IPS-11a (cell line): ENCODE data around the gene CALCR.
"Not testable (repeated sequence)": the region's sequence is repeated elsewhere in the genome, so short reads cannot be mapped to it uniquely, and the experiment has no call there.

Experiments used
- H3K4me3 ChIP-seq: one replicate; pipeline ENCODE4 v1.5.1; 2013; ENCODE audit warnings: low read depth, low read length, control low read depth

Gene CALCR

GRCh38 chr7:93562936-93563335, 11.6 kb downstream of the CALCR start:
- H3K4me3 ChIP-seq: no peak overlapping the region

GRCh38 chr7:93562106-93562505, 12.4 kb downstream of the CALCR start:
- H3K4me3 ChIP-seq: no peak overlapping the region

GRCh38 chr7:93559639-93560491, 14.7 kb downstream of the CALCR start:
- no peak overlapping the region for H3K4me3 ChIP-seq

- H3K4me3 ChIP-seq: no peak overlapping the region
Observed at GRCh38 chr7:93558705-93559614, 15.6 kb downstream of the CALCR start.

- no peak overlapping the region for H3K4me3 ChIP-seq
Observed at GRCh38 chr7:93551931-93552330, 22.6 kb downstream of the CALCR start.

GRCh38 chr7:93551063-93551895, 23.2 kb downstream of the CALCR start:
- no peak overlapping the region for H3K4me3 ChIP-seq

GRCh38 chr7:93547716-93548115, 26.8 kb downstream of the CALCR start:
- no peak overlapping the region for H3K4me3 ChIP-seq

- H3K4me3 ChIP-seq: no peak overlapping the region
Observed at GRCh38 chr7:93544691-93545090, 29.8 kb downstream of the CALCR start.

- no peak overlapping the region for H3K4me3 ChIP-seq
Observed at GRCh38 chr7:93538061-93538460, 36.5 kb downstream of the CALCR start.

GRCh38 chr7:93535616-93536015, 38.9 kb downstream of the CALCR start:
- H3K4me3 ChIP-seq: no peak overlapping the region

- no peak overlapping the region for H3K4me3 ChIP-seq
Observed at GRCh38 chr7:93530701-93531100, 43.8 kb downstream of the CALCR start.

GRCh38 chr7:93516834-93517233, 57.7 kb downstream of the CALCR start:
- H3K4me3 ChIP-seq: no peak overlapping the region

GRCh38 chr7:93515144-93515543, 59.4 kb downstream of the CALCR start:
- H3K4me3 ChIP-seq: no peak overlapping the region

- H3K4me3 ChIP-seq: no peak overlapping the region
Observed at GRCh38 chr7:93509303-93509702, 65.2 kb downstream of the CALCR start.

- no peak overlapping the region for H3K4me3 ChIP-seq
Observed at GRCh38 chr7:93503088-93503487, 71.4 kb downstream of the CALCR start.

GRCh38 chr7:93491860-93492259, 82.7 kb downstream of the CALCR start:
- H3K4me3 ChIP-seq: not testable (repeated sequence)

GRCh38 chr7:93476491-93477344, 97.8 kb downstream of the CALCR start:
- no peak overlapping the region for H3K4me3 ChIP-seq

- H3K4me3 ChIP-seq: no peak overlapping the region
Observed at GRCh38 chr7:93475811-93476210, 98.7 kb downstream of the CALCR start.

- no peak overlapping the region for H3K4me3 ChIP-seq
Observed at GRCh38 chr7:93471456-93471855, 103.1 kb downstream of the CALCR start.

GRCh38 chr7:93463764-93464163, 110.8 kb downstream of the CALCR start:
- H3K4me3 ChIP-seq: no peak overlapping the region
